CD14-positive monocyte (primary cell): ENCODE measurements around the gene TINCR. TPM values are rescaled to one million over a fixed set of nuclear protein-coding genes. Genes with fewer than 3 reads are reported as not detected.

ENCODE experiments used
- DNase-seq, 3 donors: peaks; one replicate each; pipeline ENCODE4 v3.0.0-alpha.2; 2011 to 2022
- H2AFZ ChIP-seq: 2 replicates; pipeline ENCODE4 v1.6.0; 2012; ENCODE audit warnings: mild to moderate bottlenecking, low read depth, low read length, inconsistent platforms; ENCODE audit not compliant: insufficient read depth, poor library complexity, severe bottlenecking
- H3K27ac ChIP-seq, 2 donors: 1 replicate in 1 of 2; 2 replicates in 1 of 2; pipeline ENCODE4 v1.5.1; 2012 to 2013; ENCODE audit warnings: low read length in 2 of 2, control low read depth in 1 of 2, inconsistent platforms in 1 of 2, low read depth in 1 of 2, mild to moderate bottlenecking in 1 of 2
- H3K27me3 ChIP-seq, 2 donors: one replicate each; pipeline versions ENCODE4 v1.6.0 to v1.6.1; 2011 to 2013; ENCODE audit warnings: low read length in 2 of 2; ENCODE audit not compliant: control insufficient read depth in 2 of 2, insufficient read depth in 2 of 2
- H3K36me3 ChIP-seq, 2 donors: replicated peaks in 1 of 2; 1 replicate in 1 of 2; 2 replicates in 1 of 2; pipeline versions ENCODE4 v1.5.1 to v1.6.1; 2012 to 2013; ENCODE audit warnings: low read length in 2 of 2, control low read depth in 1 of 2, inconsistent platforms in 1 of 2, mild to moderate bottlenecking in 1 of 2; ENCODE audit not compliant: insufficient read depth in 2 of 2, control insufficient read depth in 1 of 2
- H3K4me1 ChIP-seq, 2 donors: 1 replicate in 1 of 2; 2 replicates in 1 of 2; pipeline versions ENCODE4 v1.5.1 to v1.6.1; 2012 to 2013; ENCODE audit warnings: low read length in 2 of 2, control low read depth in 1 of 2, inconsistent platforms in 1 of 2, mild to moderate bottlenecking in 1 of 2, moderate library complexity in 1 of 2; ENCODE audit not compliant: insufficient read depth in 2 of 2, control insufficient read depth in 1 of 2
- H3K4me2 ChIP-seq: replicated peaks from 2 replicates; pipeline ENCODE3; 2012; ENCODE audit warnings: low read length, moderate library complexity, mild to moderate bottlenecking; ENCODE audit not compliant: poor library complexity, severe bottlenecking; ENCODE audit errors: extremely low read depth
- H3K4me3 ChIP-seq, 3 experiments: fragments of 200-600 bp in 1 of 3; sonication (generic) in 1 of 3; replicated peaks in 1 of 3; 1 replicate in 2 of 3; 2 replicates in 1 of 3; pipeline ENCODE4 v1.5.1; 2011 to 2013; ENCODE audit warnings: low read length in 3 of 3, mild to moderate bottlenecking in 3 of 3, control low read depth in 2 of 3, low read depth in 2 of 3, inconsistent platforms in 1 of 3, moderate library complexity in 1 of 3
- H3K79me2 ChIP-seq: 2 replicates; pipeline ENCODE4 v1.6.0; 2012; ENCODE audit warnings: mild to moderate bottlenecking, control low read depth, inconsistent platforms, low read length, moderate library complexity; ENCODE audit not compliant: insufficient read depth
- H3K9ac ChIP-seq: 2 replicates; pipeline ENCODE4 v1.6.0; 2017; ENCODE audit warnings: low read length, mild to moderate bottlenecking; ENCODE audit not compliant: insufficient read depth, poor library complexity, severe bottlenecking
- H3K9me3 ChIP-seq, 2 donors: replicated peaks in 1 of 2; 1 replicate in 1 of 2; 2 replicates in 1 of 2; pipeline versions ENCODE4 v1.5.1 to v1.6.1; 2012 to 2013; ENCODE audit warnings: low read length in 2 of 2, control low read depth in 1 of 2; ENCODE audit not compliant: control insufficient read depth in 1 of 2, insufficient read depth in 1 of 2
- H4K20me1 ChIP-seq: 2 replicates; pipeline ENCODE4 v1.6.0; 2012; ENCODE audit warnings: mild to moderate bottlenecking, low read length, control low read depth, moderate library complexity; ENCODE audit not compliant: insufficient read depth
- H3K27ac Mint-ChIP-seq, 7 donors: one replicate each; pipeline ENCODE4 v1.8.0; 2020; ENCODE audit warnings: mild to moderate bottlenecking in 7 of 7, mixed read lengths in 7 of 7, moderate library complexity in 6 of 7, inconsistent platforms in 2 of 7
- H3K27me3 Mint-ChIP-seq, 3 donors: one replicate each; pipeline ENCODE4 v1.8.0; 2021 to 2022; ENCODE audit warnings: low read depth in 3 of 3, mild to moderate bottlenecking in 3 of 3, mixed read lengths in 3 of 3, moderate library complexity in 3 of 3, inconsistent platforms in 1 of 3
- H3K36me3 Mint-ChIP-seq, 2 donors: one replicate each; pipeline ENCODE4 v1.8.0; 2020; ENCODE audit warnings: mixed read lengths in 2 of 2, inconsistent platforms in 1 of 2, mild to moderate bottlenecking in 1 of 2
- H3K4me1 Mint-ChIP-seq: one replicate; pipeline ENCODE4 v1.8.0; 2020; ENCODE audit warnings: mild to moderate bottlenecking, mixed read lengths
- H3K4me3 Mint-ChIP-seq, 2 donors: one replicate each; pipeline ENCODE4 v1.8.0; 2020; ENCODE audit warnings: mild to moderate bottlenecking in 2 of 2, mixed read lengths in 2 of 2, moderate library complexity in 1 of 2
- H3K9me3 Mint-ChIP-seq, 7 donors: one replicate each; pipeline ENCODE4 v1.8.0; 2020 to 2022; ENCODE audit warnings: mixed read lengths in 7 of 7, mild to moderate bottlenecking in 6 of 7, moderate library complexity in 6 of 7, inconsistent platforms in 2 of 7
- WGBS: methylation state at CpG from one replicate; pipeline ENCODE4 v1.1.5; 2013; ENCODE audit warnings: missing lambda C conversion rate; ENCODE audit not compliant: insufficient coverage; 5-methylcytosine and 5-hydroxymethylcytosine counted together
- intact Hi-C, 2 donors: fragments of 100-400 bp; cut with micrococcal nuclease; formaldehyde crosslinking; loops; one replicate each; pipeline versions ENCODE4 v1.15.0 to v1.15.1; 2023
- polyA plus RNA-seq, 3 donors: library from polyadenylated mRNA; depleted of rRNA in 1 of 3; unstranded in 2 of 3; stranded (reverse) in 1 of 3; fragments of 300-500 nt in 2 of 3; fragments of >200 nt in 1 of 3; fragmentation: Illumina TruSeq in 2 of 3; gene quantifications; 1 replicate in 2 of 3; 2 replicates in 1 of 3; pipeline ENCODE4 v1.2.3, GENCODE V29; 2012 to 2021
- TF ChIP-seq, protein P1 (sequence below): fragments of 200-600 bp; IDR thresholded peaks from one replicate; pipeline ENCODE4 v1.8.0; 2022; ENCODE audit warnings: antibody characterized with exemption, mild to moderate bottlenecking

Gene TINCR
- polyA plus RNA-seq, 3 donors, result 0.11 TPM; not detected in 2

DNA sequence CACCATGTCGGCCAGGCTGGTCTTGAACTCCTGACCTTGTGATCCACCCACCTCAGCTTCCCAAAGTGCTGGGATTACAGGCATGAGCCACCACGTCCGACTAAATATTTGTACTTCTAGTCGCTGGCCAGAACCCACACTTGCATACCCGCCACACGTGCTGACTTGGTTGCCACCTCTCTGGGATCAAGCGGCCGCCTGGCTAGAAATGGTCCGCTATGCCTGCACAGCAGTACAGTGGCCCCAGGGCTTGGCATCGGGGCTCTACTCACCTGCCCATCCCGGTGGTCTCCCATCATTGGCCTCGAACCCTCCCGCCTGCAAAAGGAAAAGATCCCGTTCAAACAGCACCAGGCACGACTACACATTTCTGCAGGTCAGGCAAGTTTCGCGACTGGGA is 23.7 kb upstream of the TINCR start:
- Mint-ChIP-seq H3K9me3 (no peaks in the 10 kb centered on the region), H3K36me3 (peaks cover 90 to 98% of the 10 kb centered on the region in 2 donors), H3K27me3 (peaks cover 0 to 2% (median 1%) of the 10 kb centered on the region in 3 donors), H3K27ac (peak overlapping the region in 1 of 7 donors; percentile 14), H3K4me1 (peaks cover 3% of the 10 kb centered on the region), H3K4me3 (no peak overlapping the region)
- Histone ChIP-seq H3K4me1 (no peaks in the 10 kb centered on the region), H3K4me2 (no peak overlapping the region), H3K9me3 (no peaks in the 10 kb centered on the region), H3K79me2 (no peaks in the 10 kb centered on the region), H3K9ac (no peak overlapping the region), H3K4me3 (no peak overlapping the region), H3K36me3 (peaks cover 96 to 100% of the 10 kb centered on the region in 2 donors), H3K27me3 (no peaks in the 10 kb centered on the region), H4K20me1 (peaks cover 96% of the 10 kb centered on the region), H2AFZ (no peak overlapping the region), H3K27ac (no peak overlapping the region)
- intact Hi-C loops, result no loop called here
- DNase-seq, result no peak
- TF ChIP-seq, protein P1, sequence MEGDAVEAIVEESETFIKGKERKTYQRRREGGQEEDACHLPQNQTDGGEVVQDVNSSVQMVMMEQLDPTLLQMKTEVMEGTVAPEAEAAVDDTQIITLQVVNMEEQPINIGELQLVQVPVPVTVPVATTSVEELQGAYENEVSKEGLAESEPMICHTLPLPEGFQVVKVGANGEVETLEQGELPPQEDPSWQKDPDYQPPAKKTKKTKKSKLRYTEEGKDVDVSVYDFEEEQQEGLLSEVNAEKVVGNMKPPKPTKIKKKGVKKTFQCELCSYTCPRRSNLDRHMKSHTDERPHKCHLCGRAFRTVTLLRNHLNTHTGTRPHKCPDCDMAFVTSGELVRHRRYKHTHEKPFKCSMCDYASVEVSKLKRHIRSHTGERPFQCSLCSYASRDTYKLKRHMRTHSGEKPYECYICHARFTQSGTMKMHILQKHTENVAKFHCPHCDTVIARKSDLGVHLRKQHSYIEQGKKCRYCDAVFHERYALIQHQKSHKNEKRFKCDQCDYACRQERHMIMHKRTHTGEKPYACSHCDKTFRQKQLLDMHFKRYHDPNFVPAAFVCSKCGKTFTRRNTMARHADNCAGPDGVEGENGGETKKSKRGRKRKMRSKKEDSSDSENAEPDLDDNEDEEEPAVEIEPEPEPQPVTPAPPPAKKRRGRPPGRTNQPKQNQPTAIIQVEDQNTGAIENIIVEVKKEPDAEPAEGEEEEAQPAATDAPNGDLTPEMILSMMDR, result no peak
- 98% methylated on average over 13 of the region's 17 CpGs for WGBS

DNA sequence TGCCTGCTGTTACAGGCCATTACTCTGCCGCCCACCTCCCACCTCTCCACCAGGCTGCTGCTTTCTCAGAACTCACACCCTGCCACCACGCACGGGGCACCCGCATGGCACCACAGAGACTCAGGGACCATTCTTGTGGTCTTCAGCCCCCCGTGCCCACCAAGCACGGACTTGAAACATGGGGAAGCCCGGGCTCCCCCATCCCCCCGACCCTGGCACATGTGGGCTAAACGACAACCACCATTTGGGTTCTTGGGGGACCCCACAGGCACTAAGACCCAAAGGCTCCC is 23.1 kb upstream of the TINCR start:
- H3K4me1 Mint-ChIP-seq, result peaks cover 4% of the 10 kb centered on the region

More for the DNA sequence above, 23.1 kb upstream of the TINCR start:
- Histone ChIP-seq H3K79me2 (no peaks in the 10 kb centered on the region), H3K9me3 (no peaks in the 10 kb centered on the region), H4K20me1 (peaks cover 96% of the 10 kb centered on the region), H3K4me1 (no peaks in the 10 kb centered on the region), H3K4me2 (no peak overlapping the region), H3K9ac (no peak overlapping the region), H3K27ac (no peak overlapping the region), H3K4me3 (no peak overlapping the region), H3K36me3 (peaks cover 92 to 96% of the 10 kb centered on the region in 2 donors), H3K27me3 (no peaks in the 10 kb centered on the region), H2AFZ (no peak overlapping the region)
- Mint-ChIP-seq H3K27ac (no peak overlapping the region), H3K36me3 (peaks cover 83 to 93% of the 10 kb centered on the region in 2 donors), H3K27me3 (peaks cover 0 to 2% (median 1%) of the 10 kb centered on the region in 3 donors), H3K9me3 (no peaks in the 10 kb centered on the region), H3K4me3 (no peak overlapping the region)
- TF ChIP-seq, protein P1, result no peak
- intact Hi-C loops, result no loop called here
- no peak for DNase-seq
- WGBS, result 86% methylated on average over 7 of the region's 9 CpGs
